Activated effector memory CD4-positive, alpha-beta T cell treated with anti-CD3 and anti-CD28 coated beads, Interleukin-2, amount 50 U/mL, for 16 hours (primary cell): Measurements from ENCODE around the gene N4BP2L2.

Experiments
- DNase-seq: peaks from one replicate; pipeline ENCODE4 v3.0.0-alpha.2; 2020

The N4BP2L2 gene

DNA sequence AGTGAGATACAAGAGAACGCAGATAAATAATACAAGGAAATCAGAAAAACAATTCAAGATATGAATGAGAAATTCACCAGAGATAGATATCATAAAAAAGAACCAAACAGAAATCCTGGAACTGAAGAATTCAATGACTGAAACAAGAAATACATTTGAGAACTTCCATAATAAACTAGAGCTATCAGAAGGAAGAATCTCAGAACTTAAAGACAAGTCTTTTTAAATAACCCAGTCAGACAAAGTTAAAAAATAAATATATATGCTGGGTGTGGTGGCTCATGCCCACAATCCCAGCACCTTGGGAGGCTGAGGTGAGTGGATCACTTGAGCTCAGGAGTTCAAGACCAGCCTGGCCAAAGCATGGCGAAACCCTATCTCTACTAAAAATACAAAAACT lies 82.0 kb downstream of the N4BP2L2 start:
- DNase-seq: no peak

DNA sequence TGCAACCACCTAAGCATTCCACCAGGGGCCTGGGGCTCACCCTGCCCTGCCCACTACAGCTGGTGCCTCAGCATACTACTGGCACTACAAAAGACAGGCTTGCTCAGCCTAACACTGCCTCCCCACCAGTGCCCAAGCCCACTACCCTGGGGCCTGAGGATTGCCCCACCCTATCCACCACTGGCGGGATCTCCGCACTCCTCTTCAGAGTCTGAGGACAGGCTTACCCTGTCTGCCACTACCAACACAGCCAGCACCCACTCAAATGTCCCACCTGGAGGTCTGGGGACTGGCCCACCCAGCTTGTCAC lies 83.0 kb downstream of the N4BP2L2 start:
- DNase-seq: no peak

- no peak for DNase-seq
Measured at GRCh38 chr13:32454886-32455593, 83.6 kb downstream of the N4BP2L2 start.

- no peak for DNase-seq
Measured at GRCh38 chr13:32453981-32454380, 84.6 kb downstream of the N4BP2L2 start.

GRCh38 chr13:32448972-32449371 lies 89.6 kb downstream of the N4BP2L2 start:
- DNase-seq: no peak

DNA sequence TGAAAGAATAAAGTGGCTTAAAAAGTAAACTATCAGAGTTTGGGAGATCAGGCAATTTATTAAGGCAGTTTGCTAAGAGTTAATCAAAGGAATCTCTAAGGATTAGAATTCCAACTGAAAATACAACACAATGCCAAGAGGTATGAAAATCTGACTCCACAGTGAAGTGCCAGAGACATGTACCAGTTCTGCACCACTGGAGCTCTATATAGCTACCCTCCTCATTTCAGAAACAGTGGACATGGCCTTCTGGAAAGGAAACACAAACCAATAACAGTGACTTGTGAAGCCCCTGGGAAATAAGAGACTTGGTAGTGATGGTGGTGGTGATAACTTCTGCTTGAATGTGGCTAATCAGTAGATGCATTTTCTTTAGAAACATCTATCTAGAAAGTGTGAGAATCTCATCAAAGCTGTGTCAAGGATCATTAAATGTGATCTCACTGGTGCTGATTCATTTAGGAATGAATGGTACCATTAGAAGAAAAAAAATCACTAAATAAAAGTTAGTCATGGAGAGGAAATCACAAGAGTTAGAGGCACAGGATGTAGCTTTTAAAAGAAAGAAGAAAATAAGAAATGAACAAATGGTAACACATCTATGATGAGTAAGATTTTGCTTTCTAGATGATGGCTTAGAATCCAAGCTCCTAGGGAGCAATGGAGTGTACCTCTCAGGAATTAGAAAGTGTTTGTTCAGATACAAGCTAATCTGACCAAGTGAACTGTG lies 90.5 kb downstream of the N4BP2L2 start:
- no peak for DNase-seq

DNA sequence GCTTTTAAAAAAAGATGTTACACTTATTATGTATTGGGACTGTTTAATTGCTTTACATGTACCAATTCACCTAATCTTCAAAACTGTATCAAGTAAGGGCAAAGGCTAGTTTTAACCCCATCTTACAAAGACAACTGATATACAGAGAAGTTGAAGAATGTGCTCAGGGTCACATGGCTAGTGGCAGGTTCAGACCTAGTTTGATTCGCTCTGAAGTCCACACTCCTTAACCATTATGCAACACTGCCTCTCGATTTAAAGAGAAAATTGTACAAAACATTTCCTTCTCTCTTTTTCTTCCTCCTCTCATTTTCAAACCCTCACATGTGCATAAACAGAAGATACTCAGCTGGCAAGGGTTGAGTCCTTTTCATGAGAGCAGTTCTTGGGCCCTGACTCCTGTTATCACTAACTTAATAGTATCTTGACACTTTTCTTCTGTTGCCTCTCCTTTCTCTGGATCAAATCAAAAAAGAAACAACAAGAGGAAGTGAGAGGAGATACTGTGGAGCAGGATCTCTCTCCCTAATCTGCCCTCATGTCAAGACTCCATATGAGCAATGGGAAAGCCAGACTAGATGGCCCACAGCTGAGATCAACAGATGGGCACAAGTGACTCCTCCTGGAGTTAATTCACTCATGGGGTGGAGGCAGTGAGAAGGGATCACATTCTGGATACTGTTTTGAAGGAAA lies 91.7 kb downstream of the N4BP2L2 start:
- no peak for DNase-seq

- DNase-seq: no peak
Measured at GRCh38 chr13:32446220-32446619, 92.4 kb downstream of the N4BP2L2 start.

DNA sequence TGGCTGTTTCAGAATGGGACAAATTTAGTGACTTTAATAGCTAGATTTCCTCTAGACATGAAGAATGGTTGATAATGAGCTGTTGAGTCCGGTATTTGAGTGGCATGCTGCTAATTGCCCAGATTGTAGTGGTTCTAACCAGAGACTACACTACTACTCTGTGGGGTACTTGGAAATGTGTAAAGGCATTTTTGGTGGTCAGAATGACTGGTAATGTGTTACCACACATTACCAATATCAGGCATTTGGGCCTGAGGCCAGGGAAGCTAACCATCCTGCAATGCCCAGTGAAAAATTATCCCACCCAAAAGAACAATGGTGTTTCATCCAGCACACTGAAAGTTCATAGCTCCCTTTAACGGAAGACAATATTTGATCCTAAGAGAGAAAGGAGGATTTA lies 93.1 kb downstream of the N4BP2L2 start:
- no peak for DNase-seq

- DNase-seq: peak; percentile 68
Measured at GRCh38 chr13:32443111-32443510, 95.5 kb downstream of the N4BP2L2 start.

DNA sequence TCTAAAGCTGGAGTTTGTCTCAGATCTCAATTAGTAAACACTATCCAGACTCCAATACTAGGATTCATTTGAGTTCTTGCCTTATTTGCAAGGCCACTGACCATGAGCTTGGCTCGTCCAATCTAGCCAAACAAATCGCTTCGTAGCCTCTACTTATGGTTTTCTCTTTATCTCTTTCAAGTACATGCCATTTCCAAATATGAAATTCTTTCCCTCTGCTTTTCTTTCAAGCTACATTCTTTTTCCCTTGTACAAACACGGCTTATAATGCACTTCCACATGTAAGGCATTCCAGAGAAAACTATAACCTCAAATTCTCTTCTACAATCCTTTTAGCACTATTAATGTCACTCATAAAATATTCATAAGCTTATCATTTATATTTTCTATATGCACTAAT lies 99.7 kb downstream of the N4BP2L2 start:
- DNase-seq: no peak

DNA sequence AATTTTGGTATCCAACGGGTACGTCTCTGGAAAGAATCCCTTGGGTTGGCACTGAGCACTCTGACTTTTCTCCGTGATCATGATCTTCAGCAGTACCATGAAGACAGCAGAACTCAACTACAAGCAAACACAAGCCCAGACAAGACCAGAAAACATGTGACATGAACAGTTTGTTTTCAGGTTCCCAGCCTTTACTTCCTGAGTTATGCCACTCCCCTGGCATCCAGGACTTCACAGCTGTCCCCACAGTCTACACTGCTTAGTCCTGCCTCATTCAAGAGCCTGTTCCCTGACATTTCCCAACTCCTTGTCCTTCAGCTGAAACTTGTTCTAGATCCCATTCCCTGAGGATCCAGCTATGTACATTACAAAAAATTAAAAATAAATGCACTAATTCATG lies 105.7 kb downstream of the N4BP2L2 start:
- DNase-seq: no peak

- no peak for DNase-seq
Measured at GRCh38 chr13:32431361-32431760, 107.2 kb downstream of the N4BP2L2 start.

DNA sequence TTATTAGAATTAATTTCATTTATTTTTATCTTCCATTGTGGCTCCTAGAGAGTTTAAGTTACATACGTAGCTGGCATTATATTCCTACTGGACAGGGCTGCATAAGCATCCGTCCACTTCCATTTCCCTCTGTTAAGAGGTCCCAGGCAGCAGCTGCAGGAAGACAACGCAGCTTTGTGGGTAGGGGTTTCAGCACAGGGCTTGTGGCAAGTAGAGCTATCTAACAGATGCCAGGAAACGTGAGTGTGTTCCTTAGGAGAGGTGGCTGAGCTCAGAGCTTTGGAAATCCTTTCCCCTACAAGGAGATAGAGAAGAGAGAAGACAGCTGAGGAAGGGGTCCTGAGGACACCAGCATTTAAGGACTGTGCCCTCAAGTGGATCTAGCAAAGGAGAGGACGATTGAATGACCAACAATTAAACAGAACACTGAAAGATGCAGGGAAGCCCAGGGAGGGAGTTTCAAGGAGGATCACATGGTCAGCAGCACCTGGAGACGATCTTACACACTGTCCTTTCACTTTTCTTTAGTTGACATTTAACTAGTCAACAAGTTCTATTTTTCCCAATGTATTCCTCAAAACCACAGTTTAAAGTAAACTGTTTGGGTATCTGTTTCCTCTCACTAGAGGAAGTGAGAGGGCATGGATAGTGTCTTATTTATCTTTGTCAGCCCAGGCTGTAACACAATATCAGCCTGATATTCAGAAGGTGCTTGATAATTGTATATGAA lies 108.4 kb downstream of the N4BP2L2 start:
- no peak for DNase-seq

DNA sequence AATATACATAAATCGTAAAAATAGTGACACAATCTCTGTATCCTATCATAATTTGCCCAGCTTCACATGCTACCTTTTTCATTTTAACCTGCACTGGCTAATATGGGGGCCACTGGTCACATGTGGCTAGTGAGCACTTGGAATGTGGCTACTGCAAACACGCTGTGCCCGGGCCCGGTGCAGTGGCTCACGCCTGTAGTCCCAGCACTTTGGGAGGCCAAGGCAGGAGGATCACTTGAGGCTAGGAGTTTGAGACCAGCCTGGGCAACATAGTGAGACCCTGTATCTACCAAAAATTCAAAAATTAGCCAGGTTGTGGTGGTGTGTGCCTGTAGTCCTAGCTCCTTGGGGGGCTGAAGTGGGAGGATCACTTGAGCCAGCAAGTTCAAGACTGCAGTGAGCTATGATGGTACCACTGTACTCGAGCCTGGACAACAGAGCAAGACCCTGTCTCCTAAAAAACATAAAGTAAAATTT lies 109.1 kb downstream of the N4BP2L2 start:
- no peak for DNase-seq

- no peak for DNase-seq
Measured at GRCh38 chr13:32428581-32429432, 109.8 kb downstream of the N4BP2L2 start.

GRCh38 chr13:32427852-32428580 lies 110.6 kb downstream of the N4BP2L2 start, which contains the start of gene N4BP2L1:
Gene N4BP2L1 (minus strand): TSS chr13:32428130. CDS start chr13:32428082, 48 bp downstream.
- peak; percentile 95 for DNase-seq

DNA sequence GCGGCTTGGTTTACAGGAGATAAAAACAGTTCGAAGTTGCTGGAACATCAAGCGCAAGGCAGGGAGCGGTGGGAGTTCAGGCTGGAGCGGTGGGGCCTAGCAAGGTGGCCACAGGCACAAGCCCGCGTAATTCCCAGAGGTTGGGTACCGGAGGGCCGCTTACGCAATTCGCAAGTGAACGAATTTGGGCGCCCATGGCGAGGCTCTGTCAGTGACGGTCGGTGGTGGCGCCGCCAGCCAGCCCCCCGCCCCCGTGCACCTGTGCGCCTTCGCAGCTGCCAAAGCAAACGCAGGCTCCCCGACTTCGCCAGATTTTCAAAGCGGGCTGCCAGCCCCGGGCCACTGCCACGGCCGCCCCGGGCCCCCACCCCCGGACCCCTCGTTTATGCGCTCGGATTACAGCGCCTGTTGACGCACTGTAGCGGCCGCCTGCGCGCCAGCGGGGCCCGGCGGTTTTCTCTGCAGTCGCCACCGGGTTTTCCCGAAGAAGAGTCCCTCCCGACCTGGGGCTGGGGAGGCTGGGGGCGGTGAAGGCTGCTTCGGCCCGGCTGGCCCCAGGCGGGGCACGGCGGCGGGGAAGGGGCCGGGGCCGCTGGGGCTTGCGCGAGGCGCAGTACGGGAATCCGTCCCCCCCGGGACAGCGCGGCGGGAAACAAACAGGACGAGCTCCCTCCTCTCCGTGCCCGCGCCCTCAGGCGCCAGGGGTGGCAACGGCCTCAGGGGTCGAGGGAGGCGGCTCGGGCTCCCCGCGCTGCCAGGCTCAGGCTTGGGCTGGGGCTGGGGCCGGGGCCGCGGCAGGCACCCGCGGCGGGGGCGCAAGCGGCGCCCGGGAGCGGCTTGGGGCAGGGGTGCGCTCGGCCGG lies 111.4 kb downstream of the N4BP2L2 start:
- peak; percentile 87 for DNase-seq

- peak; percentile 74 for DNase-seq
Measured at GRCh38 chr13:32426191-32426989, 112.2 kb downstream of the N4BP2L2 start.

DNA sequence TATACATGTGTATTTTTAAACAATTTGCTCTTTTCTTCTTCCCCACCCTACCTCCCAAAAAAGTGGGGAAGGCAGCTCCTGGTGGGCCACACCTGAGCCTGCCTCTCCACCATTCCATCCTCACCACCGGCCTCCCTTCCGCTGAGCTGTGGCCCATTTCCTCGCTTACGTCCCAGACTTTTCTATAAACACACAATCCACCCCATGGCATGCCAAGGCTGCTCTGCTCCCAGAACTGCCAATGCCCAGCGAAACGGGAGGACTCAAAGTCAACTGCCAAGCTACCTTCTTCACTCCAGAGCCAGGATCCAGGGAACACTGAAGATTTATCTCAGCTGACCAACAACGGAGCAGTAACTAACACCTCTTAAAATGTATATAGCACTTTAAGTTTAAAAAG lies 113.4 kb downstream of the N4BP2L2 start:
- no peak for DNase-seq
